ENCODE data around the gene SLC22A23.

DNA sequence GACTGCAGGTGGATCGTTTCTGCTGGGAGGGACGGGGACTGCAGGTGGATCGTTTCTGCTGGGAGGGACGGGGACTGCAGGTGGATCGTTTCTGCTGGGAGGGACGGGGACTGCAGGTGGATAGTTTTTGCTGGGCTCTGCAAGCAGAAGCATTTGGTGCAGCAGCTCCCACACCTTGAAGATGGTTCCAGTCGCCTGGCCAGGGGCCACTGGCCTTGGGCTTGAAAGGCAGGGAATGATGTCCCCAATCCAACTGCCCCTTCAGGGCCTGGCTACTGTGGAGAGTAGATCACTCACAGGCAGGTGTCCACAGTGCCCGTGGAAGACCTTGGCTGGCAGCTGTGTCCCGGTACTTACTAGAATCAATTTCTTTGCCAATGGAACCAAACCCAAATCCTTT lies 129.9 kb downstream of the SLC22A23 start:
- TF ChIP-seq CTCF (IDR thresholded peaks at IDR 0.05) (no peak), POLR2A (IDR thresholded peaks at IDR 0.05) (no peak)
